Measurements from ENCODE around the gene ARHGEF9.
A peak's percentile ranks its signal among the peaks of the same experiment; 100 is the strongest.

The ARHGEF9 gene

GRCh38 chrX:63758011-63758410 lies 27.0 kb downstream of the ARHGEF9 start:
- H3K4me1 Mint-ChIP-seq = peaks cover 40% of the 10 kb centered on the region
- H3K27ac Mint-ChIP-seq = no peak overlapping the region
- H3K4me3 Mint-ChIP-seq = no peak overlapping the region
- ATAC-seq (no peak), DNase-seq (no peak)
- no peaks in the 10 kb centered on the region for H3K9me3 Mint-ChIP-seq
- no peaks in the 10 kb centered on the region for H3K36me3 Mint-ChIP-seq (ENCODE audit: low read depth)
- H3K27me3 Mint-ChIP-seq = no peaks in the 10 kb centered on the region

- Mint-ChIP-seq H3K27me3 (no peaks in the 10 kb centered on the region), H3K9me3 (no peaks in the 10 kb centered on the region), H3K4me1 (peaks cover 44% of the 10 kb centered on the region), H3K4me3 (no peak overlapping the region), H3K27ac (no peak overlapping the region), H3K36me3 (ENCODE audit: low read depth) (no peaks in the 10 kb centered on the region)
- ATAC-seq = peak; percentile 13
- no peak for DNase-seq
Measured at GRCh38 chrX:63755892-63756291, 29.1 kb downstream of the ARHGEF9 start.

- Mint-ChIP-seq H3K27me3 (no peaks in the 10 kb centered on the region), H3K27ac (peak overlapping the region; percentile 97), H3K4me3 (peak overlapping the region; percentile 95), H3K4me1 (peaks cover 47% of the 10 kb centered on the region), H3K9me3 (no peaks in the 10 kb centered on the region), H3K36me3 (ENCODE audit: low read depth) (no peaks in the 10 kb centered on the region)
- ATAC-seq (peak; percentile 96), DNase-seq (peak; percentile 81)
Measured at GRCh38 chrX:63754860-63755579, 30.0 kb downstream of the ARHGEF9 start.

GRCh38 chrX:63754136-63754859 lies 30.7 kb downstream of the ARHGEF9 start:
- peak; percentile 30 for DNase-seq
- Mint-ChIP-seq H3K4me1 (peaks cover 50% of the 10 kb centered on the region), H3K9me3 (no peaks in the 10 kb centered on the region), H3K27me3 (no peaks in the 10 kb centered on the region), H3K36me3 (ENCODE audit: low read depth) (no peaks in the 10 kb centered on the region), H3K4me3 (peak overlapping the region; percentile 95), H3K27ac (peak overlapping the region; percentile 97)
- ATAC-seq = peak; percentile 17

- H3K9me3 Mint-ChIP-seq = no peaks in the 10 kb centered on the region
- H3K4me1 Mint-ChIP-seq = peaks cover 56% of the 10 kb centered on the region
- no peak overlapping the region for H3K4me3 Mint-ChIP-seq
- no peak overlapping the region for H3K27ac Mint-ChIP-seq
- DNase-seq (no peak), ATAC-seq (no peak)
- H3K27me3 Mint-ChIP-seq = no peaks in the 10 kb centered on the region
- no peaks in the 10 kb centered on the region for H3K36me3 Mint-ChIP-seq (ENCODE audit: low read depth)
Measured at GRCh38 chrX:63751481-63751880, 33.5 kb downstream of the ARHGEF9 start.

- no peak for DNase-seq
- Mint-ChIP-seq H3K4me3 (no peak overlapping the region), H3K4me1 (peaks cover 56% of the 10 kb centered on the region), H3K36me3 (ENCODE audit: low read depth) (no peaks in the 10 kb centered on the region), H3K27me3 (no peaks in the 10 kb centered on the region), H3K9me3 (no peaks in the 10 kb centered on the region), H3K27ac (no peak overlapping the region)
- no peak for ATAC-seq
Measured at GRCh38 chrX:63750811-63751210, 34.2 kb downstream of the ARHGEF9 start.

GRCh38 chrX:63747331-63747730 lies 37.7 kb downstream of the ARHGEF9 start:
- Mint-ChIP-seq H3K36me3 (ENCODE audit: low read depth) (no peaks in the 10 kb centered on the region), H3K27ac (no peak overlapping the region), H3K4me3 (no peak overlapping the region), H3K9me3 (no peaks in the 10 kb centered on the region), H3K27me3 (no peaks in the 10 kb centered on the region), H3K4me1 (peaks cover 50% of the 10 kb centered on the region)
- no peak for ATAC-seq
- DNase-seq = no peak

- Mint-ChIP-seq H3K4me3 (no peak overlapping the region), H3K36me3 (ENCODE audit: low read depth) (no peaks in the 10 kb centered on the region), H3K27me3 (no peaks in the 10 kb centered on the region), H3K27ac (peak overlapping the region; percentile 68), H3K9me3 (no peaks in the 10 kb centered on the region), H3K4me1 (peaks cover 53% of the 10 kb centered on the region)
- no peak for DNase-seq
- ATAC-seq = no peak
Measured at GRCh38 chrX:63746715-63747114, 38.3 kb downstream of the ARHGEF9 start.

- H3K9me3 Mint-ChIP-seq = no peaks in the 10 kb centered on the region
- peak overlapping the region; percentile 42 for H3K4me3 Mint-ChIP-seq
- H3K4me1 Mint-ChIP-seq = peaks cover 50% of the 10 kb centered on the region
- ATAC-seq = peak; percentile 97
- no peaks in the 10 kb centered on the region for H3K36me3 Mint-ChIP-seq (ENCODE audit: low read depth)
- no peaks in the 10 kb centered on the region for H3K27me3 Mint-ChIP-seq
- H3K27ac Mint-ChIP-seq = peak overlapping the region; percentile 68
- peak; percentile 5 for DNase-seq
Measured at GRCh38 chrX:63746278-63746677, 38.7 kb downstream of the ARHGEF9 start.

- ATAC-seq (no peak), DNase-seq (no peak)
- no peak overlapping the region for H3K4me3 Mint-ChIP-seq
- no peak overlapping the region for H3K27ac Mint-ChIP-seq
- H3K36me3 Mint-ChIP-seq (ENCODE audit: low read depth) = no peaks in the 10 kb centered on the region
- H3K4me1 Mint-ChIP-seq = peaks cover 51% of the 10 kb centered on the region
- no peaks in the 10 kb centered on the region for H3K27me3 Mint-ChIP-seq
- no peaks in the 10 kb centered on the region for H3K9me3 Mint-ChIP-seq
Measured at GRCh38 chrX:63744850-63745394, 40.1 kb downstream of the ARHGEF9 start.

GRCh38 chrX:63743596-63743995 lies 41.4 kb downstream of the ARHGEF9 start:
- Mint-ChIP-seq H3K9me3 (no peaks in the 10 kb centered on the region), H3K36me3 (ENCODE audit: low read depth) (no peaks in the 10 kb centered on the region), H3K4me1 (peaks cover 53% of the 10 kb centered on the region), H3K27me3 (no peaks in the 10 kb centered on the region), H3K27ac (no peak overlapping the region), H3K4me3 (no peak overlapping the region)
- no peak for DNase-seq
- ATAC-seq = no peak

- no peak overlapping the region for H3K4me3 Mint-ChIP-seq
- H3K9me3 Mint-ChIP-seq = no peaks in the 10 kb centered on the region
- no peaks in the 10 kb centered on the region for H3K36me3 Mint-ChIP-seq (ENCODE audit: low read depth)
- ATAC-seq = no peak
- no peak overlapping the region for H3K27ac Mint-ChIP-seq
- no peak for DNase-seq
- H3K27me3 Mint-ChIP-seq = no peaks in the 10 kb centered on the region
- H3K4me1 Mint-ChIP-seq = peaks cover 39% of the 10 kb centered on the region
Measured at GRCh38 chrX:63740382-63740781, 44.6 kb downstream of the ARHGEF9 start.

- peaks cover 39% of the 10 kb centered on the region for H3K4me1 Mint-ChIP-seq
- no peak overlapping the region for H3K27ac Mint-ChIP-seq
- H3K27me3 Mint-ChIP-seq = no peaks in the 10 kb centered on the region
- no peaks in the 10 kb centered on the region for H3K36me3 Mint-ChIP-seq (ENCODE audit: low read depth)
- DNase-seq (no peak), ATAC-seq (no peak)
- no peak overlapping the region for H3K4me3 Mint-ChIP-seq
- no peaks in the 10 kb centered on the region for H3K9me3 Mint-ChIP-seq
Measured at GRCh38 chrX:63739885-63740284, 45.1 kb downstream of the ARHGEF9 start.

- Mint-ChIP-seq H3K36me3 (ENCODE audit: low read depth) (no peaks in the 10 kb centered on the region), H3K4me1 (peaks cover 28% of the 10 kb centered on the region), H3K27me3 (no peaks in the 10 kb centered on the region), H3K9me3 (no peaks in the 10 kb centered on the region), H3K27ac (no peak overlapping the region), H3K4me3 (no peak overlapping the region)
- DNase-seq = no peak
- ATAC-seq = peak; percentile 57
Measured at GRCh38 chrX:63738696-63739095, 46.3 kb downstream of the ARHGEF9 start.
